Measurements from ENCODE around the gene SUMO3.

- TF ChIP-seq ZNF597 (CRISPR knock-in tag; IDR thresholded peaks at IDR 0.05) (no peak), MTF2 (CRISPR knock-in tag; IDR thresholded peaks at IDR 0.05; ENCODE audit: borderline replicate concordance) (no peak), FOSL2 (CRISPR knock-in tag; IDR thresholded peaks at IDR 0.05) (no peak), ZBTB33 (CRISPR knock-in tag; IDR thresholded peaks at IDR 0.05) (no peak), EZH2 (conservative IDR thresholded peaks at IDR 0.05; ENCODE audit: low read depth, low read length) (no peak), ZNF549 (CRISPR knock-in tag; IDR thresholded peaks at IDR 0.05) (no peak), PRMT3 (CRISPR knock-in tag; IDR thresholded peaks at IDR 0.05; ENCODE audit: borderline replicate concordance, low read depth) (no peak)
- TF ChIP-seq, protein P1, sequence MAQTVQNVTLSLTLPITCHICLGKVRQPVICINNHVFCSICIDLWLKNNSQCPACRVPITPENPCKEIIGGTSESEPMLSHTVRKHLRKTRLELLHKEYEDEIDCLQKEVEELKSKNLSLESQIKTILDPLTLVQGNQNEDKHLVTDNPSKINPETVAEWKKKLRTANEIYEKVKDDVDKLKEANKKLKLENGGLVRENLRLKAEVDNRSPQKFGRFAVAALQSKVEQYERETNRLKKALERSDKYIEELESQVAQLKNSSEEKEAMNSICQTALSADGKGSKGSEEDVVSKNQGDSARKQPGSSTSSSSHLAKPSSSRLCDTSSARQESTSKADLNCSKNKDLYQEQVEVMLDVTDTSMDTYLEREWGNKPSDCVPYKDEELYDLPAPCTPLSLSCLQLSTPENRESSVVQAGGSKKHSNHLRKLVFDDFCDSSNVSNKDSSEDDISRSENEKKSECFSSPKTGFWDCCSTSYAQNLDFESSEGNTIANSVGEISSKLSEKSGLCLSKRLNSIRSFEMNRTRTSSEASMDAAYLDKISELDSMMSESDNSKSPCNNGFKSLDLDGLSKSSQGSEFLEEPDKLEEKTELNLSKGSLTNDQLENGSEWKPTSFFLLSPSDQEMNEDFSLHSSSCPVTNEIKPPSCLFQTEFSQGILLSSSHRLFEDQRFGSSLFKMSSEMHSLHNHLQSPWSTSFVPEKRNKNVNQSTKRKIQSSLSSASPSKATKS (CRISPR knock-in tag; IDR thresholded peaks at IDR 0.05) = no peak
- TF ChIP-seq, protein P2, sequence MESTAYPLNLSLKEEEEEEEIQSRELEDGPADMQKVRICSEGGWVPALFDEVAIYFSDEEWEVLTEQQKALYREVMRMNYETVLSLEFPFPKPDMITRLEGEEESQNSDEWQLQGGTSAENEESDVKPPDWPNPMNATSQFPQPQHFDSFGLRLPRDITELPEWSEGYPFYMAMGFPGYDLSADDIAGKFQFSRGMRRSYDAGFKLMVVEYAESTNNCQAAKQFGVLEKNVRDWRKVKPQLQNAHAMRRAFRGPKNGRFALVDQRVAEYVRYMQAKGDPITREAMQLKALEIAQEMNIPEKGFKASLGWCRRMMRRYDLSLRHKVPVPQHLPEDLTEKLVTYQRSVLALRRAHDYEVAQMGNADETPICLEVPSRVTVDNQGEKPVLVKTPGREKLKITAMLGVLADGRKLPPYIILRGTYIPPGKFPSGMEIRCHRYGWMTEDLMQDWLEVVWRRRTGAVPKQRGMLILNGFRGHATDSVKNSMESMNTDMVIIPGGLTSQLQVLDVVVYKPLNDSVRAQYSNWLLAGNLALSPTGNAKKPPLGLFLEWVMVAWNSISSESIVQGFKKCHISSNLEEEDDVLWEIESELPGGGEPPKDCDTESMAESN (CRISPR knock-in tag; conservative IDR thresholded peaks at IDR 0.05) = no peak
These were observed 15.8 kb upstream of the SUMO3 start for GRCh38 chr21:44833663-44834062.
